Tibial nerve (tissue), 4 donors: Measurements from ENCODE around the gene VAT1L.

ENCODE experiments used
- EP300 ChIP-seq, 2 donors: sonication (generic); formaldehyde crosslinking; IDR thresholded peaks; one replicate each; pipeline ENCODE4 v1.6.1; 2017; ENCODE audit warnings: antibody characterized with exemption in 2 of 2, mild to moderate bottlenecking in 1 of 2
- POLR2A ChIP-seq, 2 donors: fragments of 450-650 bp; IDR thresholded peaks; one replicate each; pipeline ENCODE4 v1.6.1; 2017; ENCODE audit warnings: antibody characterized with exemption in 2 of 2, mild to moderate bottlenecking in 2 of 2, moderate library complexity in 2 of 2
- TF ChIP-seq, protein P1 (sequence below), 5 experiments: fragments of 200-600 bp in 3 of 5; fragments of 450-650 bp in 2 of 5; sonication (generic) in 3 of 5; IDR thresholded peaks; one replicate each; pipeline ENCODE4 v1.5.1; 2016 to 2019; ENCODE audit warnings: antibody characterized with exemption in 5 of 5, mild to moderate bottlenecking in 3 of 5, moderate library complexity in 2 of 5

DNA sequence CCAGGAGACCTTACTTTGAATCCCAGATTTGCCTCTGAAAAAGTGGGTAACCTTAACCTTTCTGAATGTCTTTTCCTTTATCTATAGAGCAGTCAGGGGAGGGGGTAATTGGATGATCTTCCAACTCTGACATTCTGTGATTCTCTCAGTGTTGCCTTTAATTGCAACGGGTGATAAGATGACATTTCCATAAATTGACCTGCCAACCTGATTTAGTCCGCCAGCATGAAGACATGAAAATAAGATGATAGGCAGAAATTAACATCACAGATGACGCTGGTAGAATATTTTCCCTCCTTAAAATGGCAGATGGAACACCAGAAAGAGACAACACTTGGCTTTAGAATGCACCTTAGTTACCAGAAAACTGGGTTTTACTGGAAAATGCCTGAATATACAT, 72.6 kb downstream of the VAT1L start:
- TF ChIP-seq, protein P1, sequence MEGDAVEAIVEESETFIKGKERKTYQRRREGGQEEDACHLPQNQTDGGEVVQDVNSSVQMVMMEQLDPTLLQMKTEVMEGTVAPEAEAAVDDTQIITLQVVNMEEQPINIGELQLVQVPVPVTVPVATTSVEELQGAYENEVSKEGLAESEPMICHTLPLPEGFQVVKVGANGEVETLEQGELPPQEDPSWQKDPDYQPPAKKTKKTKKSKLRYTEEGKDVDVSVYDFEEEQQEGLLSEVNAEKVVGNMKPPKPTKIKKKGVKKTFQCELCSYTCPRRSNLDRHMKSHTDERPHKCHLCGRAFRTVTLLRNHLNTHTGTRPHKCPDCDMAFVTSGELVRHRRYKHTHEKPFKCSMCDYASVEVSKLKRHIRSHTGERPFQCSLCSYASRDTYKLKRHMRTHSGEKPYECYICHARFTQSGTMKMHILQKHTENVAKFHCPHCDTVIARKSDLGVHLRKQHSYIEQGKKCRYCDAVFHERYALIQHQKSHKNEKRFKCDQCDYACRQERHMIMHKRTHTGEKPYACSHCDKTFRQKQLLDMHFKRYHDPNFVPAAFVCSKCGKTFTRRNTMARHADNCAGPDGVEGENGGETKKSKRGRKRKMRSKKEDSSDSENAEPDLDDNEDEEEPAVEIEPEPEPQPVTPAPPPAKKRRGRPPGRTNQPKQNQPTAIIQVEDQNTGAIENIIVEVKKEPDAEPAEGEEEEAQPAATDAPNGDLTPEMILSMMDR (IDR thresholded peaks at IDR 0.05) = no peak
- TF ChIP-seq POLR2A (IDR thresholded peaks at IDR 0.05) = no peak
- TF ChIP-seq EP300 (IDR thresholded peaks at IDR 0.05) = no peak
